GM23338 (cell line): ENCODE results near the gene EFCAB6. TPM values are rescaled to one million over a fixed set of nuclear protein-coding genes. Genes with fewer than 3 reads are reported as not detected.

Experiments used
- ATAC-seq: fragments of 200-7000 bp; cut with Tn5 transposase; 3 replicates; pipeline ENCODE4 v1.9.1; 2020
- DNase-seq: peaks from one replicate; pipeline ENCODE4 v3.0.0-alpha.2; 2015; ENCODE audit warnings: low spot score
- H2AFZ ChIP-seq: fragments of 200-600 bp; sonication (generic); 2 replicates; pipeline ENCODE4 v1.8.0; 2016; ENCODE audit warnings: antibody characterized with exemption, mild to moderate bottlenecking, moderate library complexity
- H3F3A ChIP-seq: fragments of 200-600 bp; sonication (generic); replicated peaks from 2 replicates; pipeline ENCODE4 v1.8.0; 2017; ENCODE audit warnings: antibody characterized with exemption, mixed run types, low read depth
- H3K27ac ChIP-seq: fragments of 200-600 bp; sonication (generic); 2 replicates; pipeline ENCODE4 v1.6.1; 2016; ENCODE audit warnings: low read depth
- H3K27me3 ChIP-seq: fragments of 200-600 bp; sonication (generic); 2 replicates; pipeline ENCODE4 v1.8.0; 2016; ENCODE audit warnings: mild to moderate bottlenecking, mixed run types, moderate library complexity; ENCODE audit not compliant: insufficient read depth
- H3K36me3 ChIP-seq: fragments of 200-600 bp; sonication (generic); 2 replicates; pipeline ENCODE4 v1.8.0; 2016; ENCODE audit warnings: mild to moderate bottlenecking; ENCODE audit not compliant: insufficient read depth
- H3K4me1 ChIP-seq: fragments of 200-600 bp; sonication (generic); 2 replicates; pipeline ENCODE4 v1.8.0; 2016; ENCODE audit warnings: mild to moderate bottlenecking, moderate library complexity; ENCODE audit not compliant: insufficient read depth
- H3K4me2 ChIP-seq: fragments of 200-600 bp; sonication (generic); 2 replicates; pipeline ENCODE4 v1.7.1; 2017; ENCODE audit warnings: mixed run types
- H3K4me3 ChIP-seq: fragments of 200-600 bp; sonication (generic); 2 replicates; pipeline ENCODE4 v1.6.1; 2016; ENCODE audit warnings: mixed run types
- H3K79me2 ChIP-seq: fragments of 200-600 bp; sonication (generic); replicated peaks from 2 replicates; pipeline ENCODE4 v1.8.0; 2017; ENCODE audit warnings: mild to moderate bottlenecking; ENCODE audit not compliant: insufficient read depth
- H3K9me2 ChIP-seq: fragments of 200-600 bp; sonication (generic); 2 replicates; pipeline ENCODE4 v1.8.0; 2017; ENCODE audit not compliant: insufficient read depth
- H4K20me1 ChIP-seq: fragments of 200-600 bp; sonication (generic); replicated peaks from 2 replicates; pipeline ENCODE4 v1.8.0; 2017; ENCODE audit warnings: mild to moderate bottlenecking; ENCODE audit not compliant: insufficient read depth
- H3K27ac Mint-ChIP-seq: 2 replicates; pipeline ENCODE4 v1.8.0; 2020; ENCODE audit warnings: inconsistent platforms, mild to moderate bottlenecking, moderate library complexity, mixed read lengths
- H3K27me3 Mint-ChIP-seq: 3 replicates; pipeline ENCODE4 v1.8.0; 2022; ENCODE audit warnings: low read depth, mild to moderate bottlenecking, moderate library complexity, mixed read lengths, inconsistent platforms; ENCODE audit not compliant: insufficient read depth, poor library complexity
- H3K36me3 Mint-ChIP-seq: 3 replicates; pipeline ENCODE4 v1.8.0; 2021; ENCODE audit warnings: low read depth, mild to moderate bottlenecking, inconsistent platforms, moderate library complexity, mixed read lengths
- H3K4me1 Mint-ChIP-seq: 3 replicates; pipeline ENCODE4 v1.8.0; 2020; ENCODE audit warnings: mild to moderate bottlenecking, inconsistent platforms, mixed read lengths
- H3K4me3 Mint-ChIP-seq: 3 replicates; pipeline ENCODE4 v1.8.0; 2021; ENCODE audit warnings: moderate library complexity, mild to moderate bottlenecking, inconsistent platforms, mixed read lengths
- H3K9me3 Mint-ChIP-seq: 3 replicates; pipeline ENCODE4 v1.8.0; 2020; ENCODE audit warnings: moderate library complexity, mild to moderate bottlenecking, inconsistent platforms, mixed read lengths
- CREB1 ChIP-seq: fragments of 250-450 bp; sonication (Bioruptor Pico); IDR thresholded peaks from 2 replicates; pipeline ENCODE4 v1.5.0; 2020; ENCODE audit warnings: low read depth, mild to moderate bottlenecking, moderate library complexity
- CTCF ChIP-seq, 2 experiments: fragments of 200-600 bp in 1 of 2; sonication (generic) in 1 of 2; conservative IDR thresholded peaks; 2 replicates each; pipeline versions ENCODE4 v1.5.1 to v1.6.1; 2016 to 2017; ENCODE audit warnings: antibody characterized with exemption in 2 of 2, low read depth in 2 of 2, mild to moderate bottlenecking in 2 of 2, moderate library complexity in 1 of 2
- ETS1 ChIP-seq: IDR thresholded peaks from 2 replicates; pipeline ENCODE4 v1.6.1; 2016; ENCODE audit warnings: antibody characterized with exemption
- EZH2 ChIP-seq: fragments of 200-600 bp; sonication (generic); IDR thresholded peaks from one replicate; pipeline ENCODE4 v1.8.0; 2017; ENCODE audit warnings: antibody characterized with exemption, mild to moderate bottlenecking, low read depth; ENCODE audit not compliant: unreplicated experiment
- EZH2phosphoT487 ChIP-seq: fragments of 200-600 bp; sonication (generic); IDR thresholded peaks from one replicate; pipeline ENCODE4 v1.8.1; 2018; ENCODE audit warnings: antibody characterized with exemption; ENCODE audit not compliant: unreplicated experiment
- JUNB ChIP-seq: IDR thresholded peaks from one replicate; pipeline ENCODE4 v1.6.1; 2016; ENCODE audit warnings: antibody characterized with exemption; ENCODE audit not compliant: unreplicated experiment
- NANOG ChIP-seq: IDR thresholded peaks from 2 replicates; pipeline ENCODE4 v1.6.1; 2016; ENCODE audit warnings: antibody characterized with exemption, borderline replicate concordance
- POLR2AphosphoS5 ChIP-seq: IDR thresholded peaks from 2 replicates; pipeline ENCODE4 v1.6.1; 2016; ENCODE audit warnings: antibody characterized with exemption, low read depth
- REST ChIP-seq: IDR thresholded peaks from one replicate; pipeline ENCODE4 v1.6.1; 2018; ENCODE audit warnings: antibody characterized with exemption; ENCODE audit not compliant: unreplicated experiment
- STAT1 ChIP-seq: IDR thresholded peaks from one replicate; pipeline ENCODE4 v1.6.1; 2016; ENCODE audit warnings: antibody characterized with exemption; ENCODE audit not compliant: unreplicated experiment
- ZNF114 ChIP-seq: fragments of 250-450 bp; sonication (Bioruptor Pico); IDR thresholded peaks from 2 replicates; pipeline ENCODE4 v1.5.0; 2020; ENCODE audit warnings: mild to moderate bottlenecking, moderate library complexity
- ZNF331 ChIP-seq: fragments of 250-450 bp; sonication (Bioruptor Pico); IDR thresholded peaks from 2 replicates; pipeline ENCODE4 v1.5.0; 2020; ENCODE audit warnings: low read depth, mild to moderate bottlenecking, moderate library complexity
- ZNF462 ChIP-seq: fragments of 250-450 bp; sonication (Bioruptor Pico); IDR thresholded peaks from 2 replicates; pipeline ENCODE4 v1.5.0; 2020; ENCODE audit warnings: mild to moderate bottlenecking, moderate library complexity
- polyA plus RNA-seq: library from polyadenylated mRNA; unstranded; fragments of >200 nt; fragmentation: Nextera tagmentation; extraction: Ambion mirVana; gene quantifications from 2 replicates; pipeline ENCODE4 v1.2.1, GENCODE V29; 2016
- total RNA-seq: library from RNA; depleted of rRNA; stranded (reverse); fragments of >200 nt; shearing (Covaris generic); gene quantifications from 2 replicates; pipeline ENCODE4 v1.2.3, GENCODE V29; 2014

The EFCAB6 gene
- total and polyA plus RNA-seq, 2 experiments from 2014 or later: 1.1 to 1.8 TPM

- Histone ChIP-seq H3K27me3 (no peaks in the 10 kb centered on the region), H3K79me2 (no peaks in the 10 kb centered on the region), H2AFZ (no peak overlapping the region), H3K9me2 (no peaks in the 10 kb centered on the region; the same call in 1 of the 2 replicates), H3K4me1 (peaks cover 27% of the 10 kb centered on the region), H3K36me3 (no peaks in the 10 kb centered on the region), H3K4me2 (no peak overlapping the region), H3K4me3 (no peak overlapping the region), H3F3A (0 out of 2 replicates have a peak, but pooled peaks cover 2% of the 10 kb centered on the region), H3K27ac (no peak overlapping the region), H4K20me1 (no peaks in the 10 kb centered on the region)
- no peak for TF ChIP-seq POLR2AphosphoS5
- no peak for TF ChIP-seq NANOG
- no peak for TF ChIP-seq ZNF114
- no peak for TF ChIP-seq STAT1
- no peak for TF ChIP-seq ZNF462 (CRISPR knock-in tag)
- TF ChIP-seq CREB1 (CRISPR knock-in tag): no peak
- TF ChIP-seq CTCF (conservative IDR thresholded peaks at IDR 0.05; ENCODE audit: low read depth in 2 of 2): no peak
- TF ChIP-seq EZH2phosphoT487: no peak
- no peak for TF ChIP-seq JUNB
- no peak for TF ChIP-seq EZH2
- TF ChIP-seq REST: no peak
- TF ChIP-seq ETS1: no peak
- TF ChIP-seq ZNF331 (CRISPR knock-in tag): no peak
- H3K9me3 Mint-ChIP-seq: no peaks in the 10 kb centered on the region
- no peak overlapping the region for H3K27ac Mint-ChIP-seq
- H3K4me1 Mint-ChIP-seq: peaks cover 23% of the 10 kb centered on the region
- no peaks in the 10 kb centered on the region for H3K36me3 Mint-ChIP-seq
- H3K4me3 Mint-ChIP-seq: no peak overlapping the region
- DNase-seq (no peak), ATAC-seq (no peak)
- peaks cover 6% of the 10 kb centered on the region for H3K27me3 Mint-ChIP-seq
Observed at GRCh38 chr22:43753688-43754087, 58.4 kb downstream of the EFCAB6 start.
